Endodermal cell (in vitro differentiated cells): ENCODE results near the gene MACROD2. TPM values are rescaled to one million over a fixed set of nuclear protein-coding genes. Genes with fewer than 3 reads are reported as not detected.

Experiments used
- DNase-seq: peaks from one replicate; pipeline ENCODE4 v3.0.0-alpha.2; 2017
- H3K27ac ChIP-seq: 2 replicates; pipeline ENCODE4 v1.5.1; 2013; ENCODE audit warnings: mild to moderate bottlenecking, low read depth, low read length, moderate library complexity
- H3K27me3 ChIP-seq: 2 replicates; pipeline ENCODE4 v1.6.1; 2013; ENCODE audit warnings: mild to moderate bottlenecking, low read length, moderate library complexity; ENCODE audit not compliant: insufficient read depth, control insufficient read depth, poor library complexity, severe bottlenecking
- H3K36me3 ChIP-seq: 2 replicates; pipeline ENCODE4 v1.7.0; 2013; ENCODE audit warnings: mild to moderate bottlenecking, low read length, moderate library complexity; ENCODE audit not compliant: control insufficient read depth, insufficient read depth
- H3K4me1 ChIP-seq: one replicate; pipeline ENCODE4 v1.7.0; 2013; ENCODE audit warnings: low read length; ENCODE audit not compliant: control insufficient read depth, insufficient read depth
- H3K4me3 ChIP-seq: 2 replicates; pipeline ENCODE4 v1.5.1; 2013; ENCODE audit warnings: mild to moderate bottlenecking, low read length, moderate library complexity
- H3K9ac ChIP-seq: 2 replicates; pipeline ENCODE4 v1.6.1; 2013; ENCODE audit warnings: mild to moderate bottlenecking, low read length, moderate library complexity; ENCODE audit not compliant: poor library complexity, severe bottlenecking; ENCODE audit errors: extremely low read depth
- H3K9me3 ChIP-seq: 2 replicates; pipeline ENCODE4 v1.6.1; 2013; ENCODE audit warnings: mild to moderate bottlenecking, low read length, moderate library complexity; ENCODE audit not compliant: control insufficient read depth
- H3K27ac Mint-ChIP-seq: 2 replicates; pipeline ENCODE4 v1.8.0; 2020; ENCODE audit warnings: mixed read lengths
- H3K27me3 Mint-ChIP-seq: 2 replicates; pipeline ENCODE4 v1.8.0; 2021; ENCODE audit warnings: mild to moderate bottlenecking, mixed read lengths; ENCODE audit not compliant: insufficient read depth
- H3K36me3 Mint-ChIP-seq: 2 replicates; pipeline ENCODE4 v1.8.0; 2020; ENCODE audit warnings: low read depth, mixed read lengths
- H3K4me1 Mint-ChIP-seq: 2 replicates; pipeline ENCODE4 v1.8.0; 2020; ENCODE audit warnings: mixed read lengths
- H3K4me3 Mint-ChIP-seq: 2 replicates; pipeline ENCODE4 v1.8.0; 2020; ENCODE audit warnings: mild to moderate bottlenecking, moderate library complexity, mixed read lengths
- H3K9me3 Mint-ChIP-seq: 2 replicates; pipeline ENCODE4 v1.8.0; 2020; ENCODE audit warnings: mild to moderate bottlenecking, mixed read lengths
- WGBS, 2 experiments: methylation state at CpG; one replicate each; pipeline versions ENCODE4 v1.1.5 to v1.1.7; 2013; ENCODE audit warnings: missing lambda C conversion rate in 2 of 2, mixed read lengths in 1 of 2; ENCODE audit not compliant: insufficient coverage in 1 of 2, insufficient read length in 1 of 2; 5-methylcytosine and 5-hydroxymethylcytosine counted together
- total RNA-seq, 2 donors: library from RNA; stranded (reverse); fragmentation: NEBNext Ultra II Directional in 1 of 2; extraction: Animal tissue kit (Norgen Biotek cat#: 25700) in 1 of 2; gene quantifications; 2 replicates in 1 of 2; 3 replicates in 1 of 2; pipeline ENCODE4 v1.2.1, GENCODE V29; 2021
- TF ChIP-seq, protein P1 (sequence below): fragments of 200-600 bp; sonication (generic); conservative IDR thresholded peaks from 2 replicates; pipeline ENCODE4 v1.5.0; 2021; ENCODE audit warnings: antibody characterized with exemption, mild to moderate bottlenecking

The MACROD2 gene
- total RNA-seq, 2 donors from 2014 or later = 2.3 to 4.8 TPM

DNA sequence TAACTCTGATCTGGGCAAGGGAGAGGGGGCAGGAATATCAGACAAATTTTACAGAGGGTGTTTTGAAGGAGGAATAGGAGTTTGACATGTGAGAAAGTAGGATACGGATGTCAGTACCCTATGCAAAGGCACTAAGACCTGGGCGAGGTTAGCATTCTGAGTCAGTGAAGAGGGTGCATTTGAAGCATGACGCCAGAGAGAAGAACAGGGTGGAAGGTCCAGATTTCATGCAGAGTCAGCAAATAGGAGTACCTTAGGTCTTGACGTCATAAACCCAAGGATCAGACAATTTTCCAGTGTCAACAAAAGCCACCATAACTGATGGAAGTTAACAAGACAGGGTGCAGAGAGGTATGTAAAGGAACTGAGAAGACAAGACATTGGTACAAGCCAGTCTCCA lies 1738.7 kb downstream of the MACROD2 start:
- no peaks in the 10 kb centered on the region for H3K36me3 Mint-ChIP-seq
- DNase-seq = no peak
- TF ChIP-seq, protein P1, sequence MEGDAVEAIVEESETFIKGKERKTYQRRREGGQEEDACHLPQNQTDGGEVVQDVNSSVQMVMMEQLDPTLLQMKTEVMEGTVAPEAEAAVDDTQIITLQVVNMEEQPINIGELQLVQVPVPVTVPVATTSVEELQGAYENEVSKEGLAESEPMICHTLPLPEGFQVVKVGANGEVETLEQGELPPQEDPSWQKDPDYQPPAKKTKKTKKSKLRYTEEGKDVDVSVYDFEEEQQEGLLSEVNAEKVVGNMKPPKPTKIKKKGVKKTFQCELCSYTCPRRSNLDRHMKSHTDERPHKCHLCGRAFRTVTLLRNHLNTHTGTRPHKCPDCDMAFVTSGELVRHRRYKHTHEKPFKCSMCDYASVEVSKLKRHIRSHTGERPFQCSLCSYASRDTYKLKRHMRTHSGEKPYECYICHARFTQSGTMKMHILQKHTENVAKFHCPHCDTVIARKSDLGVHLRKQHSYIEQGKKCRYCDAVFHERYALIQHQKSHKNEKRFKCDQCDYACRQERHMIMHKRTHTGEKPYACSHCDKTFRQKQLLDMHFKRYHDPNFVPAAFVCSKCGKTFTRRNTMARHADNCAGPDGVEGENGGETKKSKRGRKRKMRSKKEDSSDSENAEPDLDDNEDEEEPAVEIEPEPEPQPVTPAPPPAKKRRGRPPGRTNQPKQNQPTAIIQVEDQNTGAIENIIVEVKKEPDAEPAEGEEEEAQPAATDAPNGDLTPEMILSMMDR = no peak

DNA sequence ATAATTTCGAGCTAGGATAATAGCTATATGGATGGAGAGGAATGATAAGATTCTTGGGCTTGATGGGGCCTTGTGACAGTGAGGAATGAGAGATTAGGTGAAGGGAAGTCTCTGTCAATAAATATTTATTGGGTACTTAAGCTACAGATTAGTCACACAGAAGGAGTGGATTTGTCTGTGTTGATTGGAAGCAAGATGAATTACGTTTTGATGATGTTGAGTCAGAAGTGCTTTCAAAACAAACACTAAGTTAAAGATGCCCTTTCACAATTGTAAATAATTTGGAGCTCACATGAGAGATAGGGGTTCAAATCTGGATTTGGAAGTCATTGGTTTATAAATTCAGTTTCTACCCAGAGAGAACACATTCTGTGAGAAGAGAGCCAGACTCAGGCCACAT lies 1743.7 kb downstream of the MACROD2 start:
- H3K9me3 Mint-ChIP-seq = no peaks in the 10 kb centered on the region
- TF ChIP-seq, protein P1 = no peak
- no peaks in the 10 kb centered on the region for H3K36me3 Mint-ChIP-seq
- Histone ChIP-seq H3K4me1 (no peaks in the 10 kb centered on the region), H3K36me3 (no peaks in the 10 kb centered on the region), H3K9ac (no peak overlapping the region), H3K27ac (no peak overlapping the region), H3K4me3 (no peak overlapping the region), H3K9me3 (no peaks in the 10 kb centered on the region), H3K27me3 (no peaks in the 10 kb centered on the region)
- H3K4me1 Mint-ChIP-seq = peaks cover 6% of the 10 kb centered on the region
- no peak for DNase-seq
- whole genome bisulfite sequencing, 2 experiments = 69 to 75% methylated on average over 2 of the region's 2 CpGs
- H3K27me3 Mint-ChIP-seq = no peaks in the 10 kb centered on the region
- H3K4me3 Mint-ChIP-seq = no peak overlapping the region
- H3K27ac Mint-ChIP-seq = no peak overlapping the region

More for the DNA sequence above, 1738.7 kb downstream of the MACROD2 start:
- Histone ChIP-seq H3K9me3 (no peaks in the 10 kb centered on the region), H3K27ac (no peak overlapping the region), H3K9ac (no peak overlapping the region), H3K36me3 (no peaks in the 10 kb centered on the region), H3K4me1 (no peaks in the 10 kb centered on the region), H3K4me3 (no peak overlapping the region), H3K27me3 (no peaks in the 10 kb centered on the region)
- Mint-ChIP-seq H3K9me3 (no peaks in the 10 kb centered on the region), H3K27ac (no peak overlapping the region), H3K27me3 (no peaks in the 10 kb centered on the region), H3K4me3 (no peak overlapping the region), H3K4me1 (no peaks in the 10 kb centered on the region)
- 67 to 69% methylated on average over 4 of the region's 4 CpGs for WGBS, 2 experiments

DNA sequence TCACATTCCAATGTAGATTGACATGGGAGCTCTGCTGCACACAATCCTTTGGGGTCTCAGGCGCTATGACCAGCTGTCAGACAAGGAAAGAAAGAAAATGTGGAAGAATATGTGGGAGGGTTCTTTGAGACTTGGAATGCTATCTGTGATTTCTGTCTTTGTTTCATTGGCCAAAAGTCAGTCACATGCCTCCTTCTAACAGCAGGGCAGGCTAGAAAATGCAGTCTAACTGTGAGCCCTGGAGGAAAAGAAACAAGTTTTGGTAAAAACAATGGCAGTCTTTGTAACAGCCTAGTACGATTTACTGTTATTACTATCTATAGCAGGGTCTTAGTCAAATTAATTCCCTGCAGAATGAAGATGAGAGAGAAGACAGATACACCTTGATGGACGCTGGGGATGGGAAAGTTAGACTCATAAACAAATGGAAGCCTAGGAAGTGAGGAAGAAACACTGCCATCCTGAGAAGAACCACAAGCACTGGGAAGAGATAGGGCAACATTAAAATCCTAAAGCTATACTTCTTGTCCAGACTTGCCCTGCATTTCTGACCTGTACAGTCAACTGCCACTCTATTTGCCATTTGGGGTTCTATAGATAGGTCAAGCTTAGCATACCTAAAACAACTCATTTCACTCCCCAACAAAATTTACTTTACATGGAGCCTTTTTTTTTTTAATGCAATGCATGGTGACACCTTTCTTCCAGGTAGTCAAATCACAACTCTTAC lies 1744.9 kb downstream of the MACROD2 start:
- TF ChIP-seq, protein P1 = no peak
- H3K27me3 ChIP-seq = no peaks in the 10 kb centered on the region
- no peak overlapping the region for H3K9ac ChIP-seq
- WGBS, 2 experiments = 90 to 96% methylated on average over 3 of the region's 3 CpGs
- Mint-ChIP-seq H3K27me3 (no peaks in the 10 kb centered on the region), H3K36me3 (no peaks in the 10 kb centered on the region), H3K9me3 (no peaks in the 10 kb centered on the region), H3K4me3 (no peak overlapping the region), H3K4me1 (peaks cover 6% of the 10 kb centered on the region), H3K27ac (no peak overlapping the region)
- DNase-seq = no peak
- H3K4me1 ChIP-seq = no peaks in the 10 kb centered on the region
- no peak overlapping the region for H3K27ac ChIP-seq
- no peak overlapping the region for H3K4me3 ChIP-seq
- no peaks in the 10 kb centered on the region for H3K9me3 ChIP-seq
- no peaks in the 10 kb centered on the region for H3K36me3 ChIP-seq
